Muscle of leg (tissue), 11 donors: ENCODE results near the gene KDR. TPM values are rescaled to one million over a fixed set of nuclear protein-coding genes. Genes with fewer than 3 reads are reported as not detected.
A peak's percentile ranks its signal among the peaks of the same experiment; 100 is the strongest.

Source experiments
- DNase-seq: peaks from one replicate; pipeline ENCODE4 v3.0.0; 2013
- H3K27ac ChIP-seq: one replicate; pipeline ENCODE4 v1.5.1; 2013; ENCODE audit warnings: mild to moderate bottlenecking, low read length, control low read depth
- H3K27me3 ChIP-seq: one replicate; pipeline ENCODE4 v1.6.1; 2013; ENCODE audit warnings: low read length; ENCODE audit not compliant: control insufficient read depth, insufficient read depth
- H3K36me3 ChIP-seq: one replicate; pipeline ENCODE4 v1.6.1; 2013; ENCODE audit warnings: low read length; ENCODE audit not compliant: control insufficient read depth, insufficient read depth
- H3K4me1 ChIP-seq: one replicate; pipeline ENCODE4 v1.6.1; 2013; ENCODE audit warnings: low read length; ENCODE audit not compliant: control insufficient read depth, insufficient read depth
- H3K4me3 ChIP-seq: one replicate; pipeline ENCODE4 v1.5.1; 2013; ENCODE audit warnings: low read length, control low read depth
- H3K9me3 ChIP-seq: replicated peaks from 2 replicates; pipeline ENCODE4 v1.6.1; 2013; ENCODE audit warnings: low read depth, low read length; ENCODE audit not compliant: control insufficient read depth
- WGBS: methylation state at CpG from one replicate; pipeline ENCODE4 v1.1.5; 2013; ENCODE audit warnings: missing lambda C conversion rate; ENCODE audit not compliant: insufficient coverage; 5-methylcytosine and 5-hydroxymethylcytosine counted together
- polyA plus RNA-seq, 8 donors: library from polyadenylated mRNA; unstranded; fragments of 120-200 nt; gene quantifications; one replicate each; pipeline versions ENCODE4 v1.2.1 to v1.2.3, GENCODE V29; 2013; ENCODE audit warnings: inconsistent platforms in 1 of 8, low replicate concordance in 1 of 8; ENCODE audit not compliant: insufficient read length in 8 of 8, insufficient read depth in 1 of 8
- total RNA-seq: library from RNA; stranded (reverse); fragments of 120-200 nt; gene quantifications from one replicate; pipeline ENCODE4 v1.2.4, GENCODE V29; 2013

The KDR gene
- total and polyA plus RNA-seq, 9 donors, result 39.1 to 60.7 (median 48.9) TPM

GRCh38 chr4:55157559-55158277 lies 32.3 kb upstream of the KDR start:
- Histone ChIP-seq H3K36me3 (no peaks in the 10 kb centered on the region), H3K27ac (no peak overlapping the region), H3K9me3 (no peaks in the 10 kb centered on the region), H3K4me3 (peak overlapping the region; percentile 17), H3K27me3 (peaks cover 10% of the 10 kb centered on the region), H3K4me1 (peaks cover 4% of the 10 kb centered on the region)
- WGBS, result 15% methylated on average over 40 of the region's 45 CpGs
- no peak for DNase-seq

GRCh38 chr4:55154933-55155332 lies 29.5 kb upstream of the KDR start:
- no CpG with 5 or more reads among the region's 1 CpG for WGBS
- DNase-seq, result no peak

GRCh38 chr4:55154290-55154880 lies 29.0 kb upstream of the KDR start:
- Histone ChIP-seq H3K9me3 (no peaks in the 10 kb centered on the region), H3K36me3 (no peaks in the 10 kb centered on the region), H3K27ac (no peak overlapping the region), H3K4me1 (peaks cover 4% of the 10 kb centered on the region), H3K4me3 (no peak overlapping the region), H3K27me3 (peaks cover 10% of the 10 kb centered on the region)
- WGBS, result no CpG with 5 or more reads among the region's 5 CpGs
- no peak for DNase-seq

More at GRCh38 chr4:55154933-55155332, 29.5 kb upstream of the KDR start:
- Histone ChIP-seq H3K4me3 (no peak overlapping the region), H3K4me1 (peaks cover 4% of the 10 kb centered on the region), H3K27ac (no peak overlapping the region), H3K36me3 (no peaks in the 10 kb centered on the region), H3K9me3 (no peaks in the 10 kb centered on the region), H3K27me3 (peaks cover 10% of the 10 kb centered on the region)

GRCh38 chr4:55143858-55144257 lies 18.5 kb upstream of the KDR start:
- WGBS, result no CpG with 5 or more reads among the region's 2 CpGs
- H3K27me3 ChIP-seq, result no peaks in the 10 kb centered on the region
- no peak overlapping the region for H3K4me3 ChIP-seq

GRCh38 chr4:55138367-55138766 lies 13.0 kb upstream of the KDR start:
- H3K4me1 ChIP-seq, result no peaks in the 10 kb centered on the region
- no peak overlapping the region for H3K4me3 ChIP-seq
- no peaks in the 10 kb centered on the region for H3K36me3 ChIP-seq
- no peaks in the 10 kb centered on the region for H3K9me3 ChIP-seq
- H3K27me3 ChIP-seq, result no peaks in the 10 kb centered on the region
- 86% methylated on average over 1 of the region's 4 CpGs for WGBS
- no peak for DNase-seq
- no peak overlapping the region for H3K27ac ChIP-seq

More at GRCh38 chr4:55143858-55144257, 18.5 kb upstream of the KDR start:
- Histone ChIP-seq H3K9me3 (no peaks in the 10 kb centered on the region), H3K36me3 (no peaks in the 10 kb centered on the region), H3K4me1 (no peaks in the 10 kb centered on the region), H3K27ac (no peak overlapping the region)
- DNase-seq, result no peak

- DNase-seq, result no peak
- no peaks in the 10 kb centered on the region for H3K9me3 ChIP-seq
- no peaks in the 10 kb centered on the region for H3K27me3 ChIP-seq
- no peaks in the 10 kb centered on the region for H3K36me3 ChIP-seq
- H3K4me3 ChIP-seq, result no peak overlapping the region
- H3K4me1 ChIP-seq, result no peaks in the 10 kb centered on the region
- H3K27ac ChIP-seq, result no peak overlapping the region
- WGBS, result no CpG with 5 or more reads among the region's 2 CpGs
These were observed 11.2 kb upstream of the KDR start for GRCh38 chr4:55136634-55137033.

- H3K27ac ChIP-seq, result no peak overlapping the region
- H3K36me3 ChIP-seq, result no peaks in the 10 kb centered on the region
- DNase-seq, result no peak
- H3K27me3 ChIP-seq, result no peaks in the 10 kb centered on the region
- no peaks in the 10 kb centered on the region for H3K4me1 ChIP-seq
- no CpG with 5 or more reads among the region's 3 CpGs for WGBS
- no peaks in the 10 kb centered on the region for H3K9me3 ChIP-seq
- H3K4me3 ChIP-seq, result no peak overlapping the region
These were observed 8.6 kb upstream of the KDR start for GRCh38 chr4:55133951-55134350.

GRCh38 chr4:55132775-55133174 lies 7.4 kb upstream of the KDR start:
- no peaks in the 10 kb centered on the region for H3K4me1 ChIP-seq
- no CpG with 5 or more reads among the region's 1 CpG for WGBS
- H3K9me3 ChIP-seq, result no peaks in the 10 kb centered on the region
- H3K27me3 ChIP-seq, result no peaks in the 10 kb centered on the region
- no peak overlapping the region for H3K4me3 ChIP-seq
- H3K36me3 ChIP-seq, result no peaks in the 10 kb centered on the region
- no peak for DNase-seq
- no peak overlapping the region for H3K27ac ChIP-seq

GRCh38 chr4:55127521-55127920 lies 2.1 kb upstream of the KDR start:
- Histone ChIP-seq H3K9me3 (no peaks in the 10 kb centered on the region), H3K4me1 (peaks cover 15% of the 10 kb centered on the region), H3K36me3 (no peaks in the 10 kb centered on the region), H3K27me3 (peaks cover 25% of the 10 kb centered on the region), H3K4me3 (no peak overlapping the region), H3K27ac (no peak overlapping the region)
- 55% methylated on average over 2 of the region's 4 CpGs for WGBS
- no peak for DNase-seq

GRCh38 chr4:55127053-55127452 lies 1.7 kb upstream of the KDR start:
- H3K36me3 ChIP-seq, result no peaks in the 10 kb centered on the region
- H3K4me1 ChIP-seq, result peaks cover 15% of the 10 kb centered on the region
- H3K27me3 ChIP-seq, result peaks cover 25% of the 10 kb centered on the region
- no CpG with 5 or more reads among the region's 3 CpGs for WGBS
- no peak for DNase-seq
- no peak overlapping the region for H3K27ac ChIP-seq
- no peaks in the 10 kb centered on the region for H3K9me3 ChIP-seq
- H3K4me3 ChIP-seq, result no peak overlapping the region
